ENCODE measurements around the gene C19orf25.

C19orf25 gene

DNA sequence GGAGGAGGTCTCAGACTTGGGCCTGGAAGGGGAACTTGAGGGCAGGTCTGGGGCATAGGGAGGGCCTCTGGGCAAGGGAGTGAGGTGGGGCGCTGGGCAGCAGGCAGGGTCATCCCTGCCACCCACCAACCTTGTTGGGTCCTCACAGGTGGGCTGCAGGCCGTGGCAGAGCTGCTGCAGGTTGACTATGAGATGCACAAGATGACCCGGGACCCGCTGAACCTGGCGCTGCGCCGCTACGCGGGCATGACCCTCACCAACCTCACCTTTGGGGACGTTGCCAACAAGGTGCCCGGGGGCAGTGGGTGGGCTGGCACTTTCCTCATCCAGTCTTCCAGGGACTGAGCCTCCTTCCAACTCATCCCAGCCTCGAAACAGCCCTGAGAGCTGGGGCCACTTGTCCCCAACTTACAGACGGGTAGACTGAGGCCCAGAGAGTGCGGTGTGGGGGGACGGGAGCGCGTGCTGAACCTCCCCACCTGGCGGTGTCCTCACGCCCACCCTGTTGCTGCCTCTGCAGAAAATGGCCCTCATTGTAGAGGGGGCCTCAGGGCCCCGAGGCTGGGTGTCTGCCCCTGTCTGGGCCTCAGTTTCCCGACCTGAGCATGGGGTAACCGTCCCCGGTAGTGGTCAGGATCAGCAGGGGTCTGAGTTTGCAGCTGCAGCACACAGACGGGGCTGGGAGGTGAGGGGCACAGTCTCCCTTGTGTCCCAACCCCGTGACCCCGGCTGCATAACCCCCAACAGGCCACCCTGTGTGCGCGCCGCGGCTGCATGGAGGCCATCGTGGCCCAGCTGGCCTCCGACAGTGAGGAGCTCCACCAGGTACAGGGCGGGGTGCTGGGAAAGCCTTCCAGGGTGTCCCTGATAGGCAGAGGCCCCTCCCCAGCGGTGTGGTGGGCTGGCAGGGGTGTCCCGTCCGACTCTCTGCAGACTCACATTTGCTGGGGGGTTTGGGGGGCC is 18.7 kb downstream of the C19orf25 start:
- DNase-seq, result no peak

DNA sequence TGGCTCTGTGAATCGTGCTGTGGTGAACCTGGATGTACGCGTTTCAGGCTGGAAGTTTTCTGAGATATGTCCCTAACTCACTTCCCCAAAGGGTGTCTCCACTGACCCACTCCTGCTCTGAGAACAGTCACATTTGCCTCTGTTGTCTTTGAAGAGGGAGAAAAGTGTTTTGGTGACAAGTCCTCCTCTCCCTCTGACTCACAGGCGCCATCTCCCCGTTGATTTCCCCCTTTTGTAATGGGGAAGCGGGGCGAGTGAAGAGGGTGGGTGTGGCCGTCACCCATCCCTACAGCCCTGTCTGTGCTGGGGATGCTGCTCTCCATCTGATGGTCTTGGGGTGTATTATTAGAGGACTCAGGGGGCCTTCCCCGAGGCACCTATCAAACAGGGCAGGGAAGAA is 19.5 kb downstream of the C19orf25 start:
- no peak for DNase-seq

GRCh38 chr19:1457892-1458291 is 21.1 kb downstream of the C19orf25 start:
- no peak for DNase-seq

- DNase-seq, result no peak
Measured at GRCh38 chr19:1457031-1457739, 21.8 kb downstream of the C19orf25 start.

- no peak for DNase-seq
Measured at GRCh38 chr19:1456121-1456900, 22.7 kb downstream of the C19orf25 start.

DNA sequence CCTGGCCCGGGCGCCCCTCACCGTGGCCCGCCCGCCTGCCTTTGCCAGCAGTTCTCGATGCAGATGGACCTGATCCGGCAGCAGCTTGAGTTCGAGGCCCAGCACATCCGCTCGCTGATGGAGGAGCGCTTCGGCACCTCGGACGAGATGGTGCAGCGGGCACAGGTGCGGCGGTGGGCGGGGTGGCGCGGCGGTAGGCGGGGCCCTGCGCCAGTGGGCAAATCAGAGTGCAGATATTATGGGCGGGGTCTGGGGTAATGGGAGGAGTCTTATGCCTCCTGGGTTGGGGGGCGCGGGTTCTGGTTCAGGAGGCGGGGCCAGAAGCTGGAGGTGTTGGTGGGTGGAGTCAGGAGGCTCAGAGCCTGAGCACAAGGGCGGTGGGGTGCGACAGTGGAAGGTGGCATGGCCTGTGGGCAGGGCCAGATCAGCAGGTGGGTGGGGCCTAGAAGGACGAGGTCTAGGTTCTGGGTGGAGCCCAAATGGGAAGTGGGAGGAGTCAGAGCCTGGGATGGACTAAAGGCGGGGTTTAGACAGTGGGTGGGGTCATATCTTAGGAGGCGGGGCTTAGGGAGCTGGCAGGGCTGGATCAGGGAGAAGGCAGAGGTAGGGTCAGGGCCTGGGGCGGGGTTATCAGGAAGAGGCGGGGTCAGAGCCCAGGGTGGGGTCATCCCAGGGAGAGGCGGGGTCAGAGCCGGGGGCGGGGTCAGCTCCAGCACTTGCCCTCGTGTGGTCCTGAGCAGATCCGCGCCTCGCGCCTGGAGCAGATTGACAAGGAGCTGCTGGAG is 23.5 kb downstream of the C19orf25 start:
- no peak for DNase-seq

GRCh38 chr19:1455002-1455335 is 24.0 kb downstream of the C19orf25 start:
- no peak for DNase-seq

- no peak for DNase-seq
Measured at GRCh38 chr19:1453525-1454364, 25.3 kb downstream of the C19orf25 start.

DNA sequence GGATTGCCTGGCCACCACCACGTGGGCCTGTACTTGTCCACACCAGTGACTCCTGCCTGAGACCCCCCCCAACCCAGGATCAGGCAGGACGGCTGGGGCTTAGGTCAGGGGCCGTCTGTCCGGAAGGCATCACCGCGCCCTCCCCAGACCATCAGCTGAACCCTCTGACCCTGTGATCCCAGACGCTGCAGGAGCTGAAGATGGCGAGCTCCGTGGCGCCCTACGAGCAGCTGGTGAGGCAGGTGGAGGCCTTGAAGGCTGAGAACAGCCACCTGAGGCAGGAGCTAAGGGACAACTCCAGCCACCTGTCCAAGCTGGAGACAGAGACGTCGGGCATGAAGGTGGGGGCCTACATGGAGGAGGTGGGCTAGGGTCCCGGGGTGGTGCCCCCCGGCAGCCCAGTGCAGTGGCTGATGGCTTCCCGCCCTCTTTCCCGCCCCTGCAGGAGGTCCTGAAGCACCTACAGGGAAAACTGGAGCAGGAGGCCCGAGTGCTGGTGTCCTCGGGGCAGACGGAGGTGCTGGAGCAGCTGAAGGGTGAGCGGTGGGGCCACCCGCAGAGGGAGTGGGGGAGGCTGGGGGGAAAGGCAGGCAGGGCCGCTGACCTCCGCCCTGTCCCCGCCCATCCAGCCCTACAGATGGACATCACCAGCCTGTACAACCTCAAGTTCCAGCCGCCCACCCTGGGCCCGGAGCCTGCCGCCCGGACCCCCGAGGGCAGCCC is 26.1 kb downstream of the C19orf25 start:
- DNase-seq, result no peak

DNA sequence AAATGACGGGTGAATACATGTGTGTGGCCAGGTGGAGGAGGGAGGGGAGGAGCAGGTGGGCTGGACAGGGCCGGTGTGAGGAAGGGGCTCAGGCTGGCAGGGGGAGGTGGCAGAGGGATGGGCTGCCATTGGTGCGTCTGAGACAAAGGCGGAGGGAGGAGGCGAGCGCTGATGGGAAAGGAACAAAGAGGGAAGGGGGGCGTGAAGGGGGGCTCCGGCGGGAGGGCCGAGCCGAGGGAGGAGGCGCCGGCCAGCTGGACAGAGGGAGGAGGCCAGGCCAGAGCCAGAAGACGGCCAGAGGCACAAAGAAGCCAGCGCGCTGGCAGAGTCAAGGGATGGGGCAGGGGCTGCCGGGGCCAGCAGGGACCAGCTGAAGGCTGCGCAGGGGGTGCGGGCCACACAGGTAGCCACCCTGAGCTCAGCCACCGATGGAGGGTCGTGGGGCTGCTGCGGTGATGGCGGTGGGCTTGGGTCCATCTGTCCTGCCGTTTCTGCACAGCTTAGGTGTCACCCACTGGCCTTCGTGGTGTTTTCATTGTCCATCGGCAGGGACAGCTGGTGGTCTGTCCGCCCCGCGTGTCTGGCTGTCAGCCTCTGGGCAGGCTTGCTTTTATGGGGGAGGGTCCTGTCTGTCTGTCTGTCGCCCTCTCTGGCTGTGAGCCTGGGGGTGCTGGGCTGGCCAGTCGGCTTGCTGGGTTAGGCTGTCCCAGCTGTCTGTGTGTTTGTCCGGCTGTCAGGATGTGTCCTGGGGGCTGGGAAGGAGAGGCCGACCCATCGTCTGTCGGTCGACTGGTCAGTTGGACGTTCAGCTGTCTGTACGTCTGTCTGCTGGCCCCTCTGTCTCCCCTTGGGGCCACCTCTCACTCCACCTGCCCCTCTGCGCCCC is 26.9 kb downstream of the C19orf25 start:
- DNase-seq, result no peak

- no peak for DNase-seq
Measured at GRCh38 chr19:1450735-1451731, 28.0 kb downstream of the C19orf25 start.

- peak; percentile 82 for DNase-seq
Measured at GRCh38 chr19:1449467-1450442, 29.3 kb downstream of the C19orf25 start, which contains the start of gene APC2. Gene APC2, plus strand, starts transcription at chr19:1450121. Its CDS starts 2,881 bp downstream, at chr19:1453002.

DNA sequence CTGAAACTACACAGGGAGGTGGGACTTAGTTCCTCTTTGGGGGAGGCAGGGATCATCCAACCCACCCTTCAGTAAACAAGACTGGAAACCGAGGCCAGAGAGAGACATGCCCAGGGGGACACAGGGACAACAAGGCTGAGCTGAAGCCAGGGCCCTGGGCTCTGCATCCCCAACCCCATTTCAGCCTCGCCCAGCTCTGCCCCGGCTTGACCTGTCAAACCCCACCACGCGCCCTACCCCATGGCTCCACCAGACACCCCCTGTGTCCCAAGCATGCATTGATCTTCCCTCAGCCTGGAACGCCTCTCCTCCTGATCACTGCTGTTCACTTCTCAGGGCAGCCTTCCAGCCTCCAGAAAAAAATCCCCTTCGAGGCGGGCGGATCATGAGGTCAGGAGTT is 31.1 kb downstream of the C19orf25 start:
- DNase-seq, result no peak

GRCh38 chr19:1447504-1447903 is 31.5 kb downstream of the C19orf25 start:
- no peak for DNase-seq

DNA sequence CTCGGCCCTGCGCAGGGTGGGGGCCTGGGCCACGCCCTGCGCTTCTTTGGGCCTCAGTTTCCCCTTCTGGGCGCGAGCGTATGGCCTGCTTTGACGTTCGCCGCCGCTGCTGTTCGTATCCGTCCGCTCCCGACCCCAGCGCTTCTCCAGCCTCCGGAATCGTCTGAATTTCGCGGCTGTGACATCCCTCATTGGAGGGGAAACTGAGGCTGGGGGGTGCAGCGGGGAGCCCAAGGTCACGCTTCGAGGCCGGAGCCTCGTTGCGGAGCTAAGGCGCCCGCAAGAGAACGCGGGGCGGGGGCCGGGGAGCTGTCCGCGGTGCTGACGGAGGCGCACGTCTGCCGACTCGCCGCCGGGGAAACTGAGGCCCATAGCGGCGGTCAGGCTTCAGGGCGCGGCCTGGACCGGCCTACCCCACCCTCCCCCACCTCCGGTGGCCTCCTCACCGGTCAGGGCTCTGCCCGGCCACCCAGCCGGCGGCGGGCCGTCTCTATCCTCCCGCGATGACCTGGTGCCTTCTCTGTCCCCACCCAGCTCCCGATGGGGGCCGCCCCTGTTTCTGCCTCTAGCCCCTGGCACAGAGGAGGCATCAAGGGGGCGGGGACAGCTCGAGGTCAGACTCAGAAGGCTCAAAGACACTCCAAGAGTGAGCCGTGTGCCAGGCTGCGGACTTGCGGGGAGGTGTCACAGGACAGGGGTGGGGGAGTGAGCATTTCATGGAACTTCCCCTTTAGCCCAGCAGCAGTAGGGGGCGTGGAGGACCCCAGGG is 32.1 kb downstream of the C19orf25 start:
- DNase-seq, result no peak
